Esophagus (tissue), 2 donors: ENCODE measurements around the gene ZBTB32. TPM values are rescaled to one million over a fixed set of nuclear protein-coding genes. Genes with fewer than 3 reads are reported as not detected.

Experiments
- H3K27ac ChIP-seq, 2 donors: one replicate each; pipeline ENCODE4 v1.5.1; 2013; ENCODE audit warnings: low read depth in 2 of 2, mild to moderate bottlenecking in 2 of 2, inconsistent platforms in 1 of 2, low read length in 1 of 2, moderate library complexity in 1 of 2
- H3K27me3 ChIP-seq, 2 donors: one replicate each; pipeline ENCODE4 v1.6.1; 2013; ENCODE audit warnings: low read length in 2 of 2, control low read depth in 1 of 2, mild to moderate bottlenecking in 1 of 2; ENCODE audit not compliant: insufficient read depth in 2 of 2, control insufficient read depth in 1 of 2
- H3K36me3 ChIP-seq, 2 donors: one replicate each; pipeline ENCODE4 v1.6.1; 2013; ENCODE audit warnings: low read length in 1 of 2; ENCODE audit not compliant: control insufficient read depth in 2 of 2, insufficient read depth in 2 of 2
- H3K4me1 ChIP-seq, 2 donors: one replicate each; pipeline ENCODE4 v1.6.1; 2013; ENCODE audit warnings: low read length in 1 of 2; ENCODE audit not compliant: control insufficient read depth in 2 of 2, insufficient read depth in 2 of 2
- H3K4me3 ChIP-seq, 2 donors: one replicate each; pipeline ENCODE4 v1.5.1; 2013; ENCODE audit warnings: low read length in 2 of 2, mild to moderate bottlenecking in 2 of 2, low read depth in 1 of 2, moderate library complexity in 1 of 2
- H3K9me3 ChIP-seq, 2 donors: one replicate each; pipeline ENCODE4 v1.6.1; 2013; ENCODE audit warnings: mild to moderate bottlenecking in 2 of 2, low read depth in 1 of 2, low read length in 1 of 2, moderate library complexity in 1 of 2; ENCODE audit not compliant: control insufficient read depth in 2 of 2, insufficient read depth in 1 of 2
- WGBS, 2 donors: extraction: QIAGEN DNeasy Blood & Tissue Kit; methylation state at CpG; one replicate each; pipeline ENCODE4 v1.1.7; 2013; 5-methylcytosine and 5-hydroxymethylcytosine counted together
- polyA plus RNA-seq, 2 donors: library from polyadenylated mRNA; stranded (reverse); fragments of 200-250 nt; gene quantifications; one replicate each; pipeline ENCODE4 v1.2.3, GENCODE V29; 2013
- donor health status: healthy with polysubstance abuse.
- donor health status: Bipolar disorder and iron deficiency.

ZBTB32 gene
- polyA plus RNA-seq, 2 donors = 0.07 to 0.18 TPM

DNA sequence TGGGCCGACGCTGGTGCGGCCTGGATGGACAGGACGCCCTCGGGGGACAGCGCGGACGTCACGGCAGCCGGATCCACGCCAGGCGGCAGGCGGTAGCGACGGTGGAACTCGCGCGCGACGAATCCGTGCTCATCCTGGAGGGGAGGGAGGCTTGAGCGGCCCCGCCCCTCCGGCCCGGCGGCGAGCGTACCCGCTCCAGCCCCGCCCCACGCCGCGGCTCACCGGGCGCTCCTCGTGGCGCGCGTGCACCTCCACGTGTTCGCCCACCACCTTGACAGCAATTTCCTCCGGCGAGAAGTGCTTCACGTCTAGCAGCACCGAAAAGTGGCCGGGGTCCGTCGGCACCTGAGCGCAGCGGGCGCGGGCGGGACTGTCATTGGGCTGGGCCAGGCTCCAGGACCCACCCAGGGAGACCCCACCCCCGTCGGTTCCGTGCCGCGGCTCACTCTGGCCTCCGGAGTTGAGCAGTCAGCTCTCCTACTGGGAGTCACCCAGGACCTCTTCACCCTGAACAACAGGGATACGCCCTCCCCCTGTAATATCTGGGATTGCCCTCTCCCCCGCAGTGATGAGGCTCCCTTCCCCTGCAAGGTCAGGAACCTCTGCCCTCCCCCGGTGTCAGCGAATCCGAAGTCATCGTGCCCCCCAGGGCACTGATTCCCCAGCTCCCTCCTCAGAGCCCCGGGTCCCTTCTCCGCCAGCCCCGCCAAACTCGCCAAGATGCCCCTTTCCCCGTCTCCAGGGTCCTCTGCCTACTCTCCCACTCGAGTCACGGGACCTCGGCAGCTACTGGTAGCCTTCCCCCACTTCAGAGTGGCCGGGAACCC lies 51.4 kb downstream of the ZBTB32 start:
- peaks cover 4 to 24% of the 10 kb centered on the region in 2 donors for H3K36me3 ChIP-seq
- peak overlapping the region; percentile 85 to 87 for H3K27ac ChIP-seq
- no peaks in the 10 kb centered on the region for H3K9me3 ChIP-seq
- 15 to 21% methylated on average over 52 to 74 of the region's 74 CpGs for WGBS, 2 donors
- H3K27me3 ChIP-seq = no peaks in the 10 kb centered on the region
- H3K4me1 ChIP-seq = peaks cover 0 to 22% of the 10 kb centered on the region in 2 donors
- H3K4me3 ChIP-seq = peak overlapping the region; percentile 8 to 39

DNA sequence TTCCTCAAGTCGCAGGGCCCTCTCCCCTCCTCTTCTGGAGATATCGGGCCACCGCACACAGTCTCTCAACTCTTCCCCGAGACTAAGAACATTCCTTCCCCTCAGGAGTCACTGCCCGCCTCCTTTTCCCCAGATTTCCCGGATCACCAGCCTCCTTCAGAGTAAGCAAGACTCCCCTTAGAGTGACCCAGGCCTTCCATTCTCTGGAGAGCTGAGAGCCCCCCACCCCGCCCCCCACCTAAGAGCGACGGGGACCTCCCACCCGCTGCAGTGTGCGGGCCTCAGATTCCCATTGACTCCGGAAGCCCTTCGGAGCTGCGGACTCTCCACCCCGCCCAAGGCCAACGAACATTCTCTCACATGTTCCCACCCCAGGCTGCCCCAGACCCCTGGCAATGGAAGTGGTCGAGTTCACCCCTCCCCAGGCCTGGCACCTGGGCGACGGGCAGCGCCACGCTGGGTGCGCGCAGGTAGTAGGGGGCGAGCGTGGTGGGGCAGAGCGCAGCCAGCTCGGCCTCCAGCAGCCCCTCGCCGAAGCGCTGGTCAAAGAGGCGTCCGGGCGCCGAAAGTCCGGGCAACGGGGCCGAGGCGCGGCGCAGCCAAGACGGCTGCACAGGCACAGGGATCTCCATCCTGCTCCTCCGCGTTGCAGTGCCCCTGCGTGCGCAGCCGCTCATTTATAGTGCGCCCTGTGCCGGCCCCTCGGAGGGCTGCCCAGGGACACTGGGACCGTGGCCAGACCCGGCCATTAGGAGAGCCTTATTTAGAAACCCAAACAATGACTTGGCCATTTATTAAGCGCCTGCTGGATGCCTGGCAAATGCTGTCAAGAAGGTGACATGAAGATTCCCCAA lies 52.2 kb downstream of the ZBTB32 start, which contains the start of gene HSPB6:
Gene HSPB6, minus strand, starts transcription at position 653 of the 854 bp plus-strand sequence. Its CDS starts 21 bp downstream, at position 632.
- Histone ChIP-seq H3K36me3 (peaks cover 4 to 24% of the 10 kb centered on the region in 2 donors), H3K4me3 (peak within 1 kb of the TSS; percentile 35 to 39), H3K27me3 (no peaks in the 10 kb centered on the region), H3K4me1 (peaks cover 0 to 22% of the 10 kb centered on the region in 2 donors), H3K27ac (peak within 1 kb of the TSS; percentile 85 to 87), H3K9me3 (no peaks in the 10 kb centered on the region)
- 19 to 25% methylated on average over 51 to 52 of the region's 52 CpGs for WGBS, 2 donors

DNA sequence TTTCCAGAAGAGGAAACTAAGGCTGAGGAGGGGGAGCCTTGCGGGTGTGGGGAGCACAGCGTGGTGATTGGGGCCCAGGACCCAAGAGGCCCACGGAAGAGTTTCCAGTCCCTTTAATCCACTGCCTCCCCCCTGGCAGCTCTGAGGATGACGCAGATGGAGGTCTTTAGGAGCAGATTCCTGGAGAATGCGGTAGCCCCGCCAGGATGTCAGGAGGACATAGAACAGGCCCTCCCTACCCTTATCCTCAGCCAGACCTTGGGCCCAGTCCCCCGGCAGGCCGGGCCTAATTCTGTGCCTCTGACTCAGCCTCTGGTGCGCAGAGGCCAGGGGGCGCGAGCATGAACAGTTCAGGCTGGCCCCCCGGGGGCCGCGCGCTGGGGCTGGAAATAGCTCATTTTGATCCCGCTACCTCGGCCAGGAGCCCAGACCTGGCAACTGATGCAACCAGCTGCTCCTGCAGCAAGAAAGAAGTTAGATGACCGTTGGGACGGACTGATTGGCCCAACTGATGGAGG lies 52.9 kb downstream of the ZBTB32 start:
- peak overlapping the region; percentile 21 to 39 for H3K4me3 ChIP-seq
- 5 to 6% methylated on average over 19 of the region's 19 CpGs for WGBS, 2 donors
- no peaks in the 10 kb centered on the region for H3K9me3 ChIP-seq
- peaks cover 4 to 23% of the 10 kb centered on the region in 2 donors for H3K36me3 ChIP-seq
- peak overlapping the region; percentile 85 to 87 for H3K27ac ChIP-seq
- H3K4me1 ChIP-seq = peaks cover 0 to 22% of the 10 kb centered on the region in 2 donors
- H3K27me3 ChIP-seq = no peaks in the 10 kb centered on the region

DNA sequence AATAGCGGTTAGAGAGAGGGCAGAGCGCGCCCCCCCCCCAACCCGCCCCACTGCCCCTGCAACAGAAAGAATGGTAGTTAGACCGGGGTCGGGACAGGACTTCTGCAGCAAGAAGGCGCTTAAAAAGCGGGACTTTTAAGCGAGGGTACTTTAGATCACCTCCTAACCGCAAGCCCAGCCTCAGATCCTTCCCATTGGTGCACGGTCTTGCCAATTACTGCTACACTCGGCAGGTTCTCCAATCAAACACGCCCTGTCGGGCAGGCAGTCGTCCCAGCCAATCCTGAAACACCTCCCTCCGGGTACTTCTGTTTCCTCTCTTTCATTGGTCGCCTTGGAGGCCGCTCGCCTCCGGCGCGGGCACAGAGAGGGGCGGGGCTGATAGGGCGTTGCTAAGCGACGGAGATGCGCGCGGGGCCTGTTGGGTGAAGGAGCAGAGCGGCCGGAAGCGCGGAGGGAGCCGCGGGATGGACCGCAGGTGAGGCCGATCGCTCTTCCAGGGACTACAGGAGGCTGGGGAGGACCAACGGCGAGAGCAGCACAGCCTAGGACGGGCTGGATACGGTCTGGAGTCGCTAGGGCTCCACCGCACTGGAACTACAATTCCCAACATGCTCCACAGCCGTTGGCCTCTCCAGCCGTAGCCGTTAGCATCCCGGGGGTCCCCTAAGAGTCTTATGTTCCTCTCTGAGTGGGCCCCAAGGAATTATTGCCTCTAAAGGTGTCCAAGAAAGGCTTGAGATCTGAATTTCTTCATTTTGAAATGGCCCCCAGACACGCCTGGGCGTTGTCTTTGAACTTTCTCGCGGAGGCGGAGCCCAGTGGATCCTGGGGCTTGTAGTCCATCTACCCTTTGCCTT lies 53.6 kb downstream of the ZBTB32 start, which contains the start of gene PROSER3:
Gene PROSER3, plus strand, starts transcription at position 428 of the 860 bp plus-strand sequence. Its CDS starts 40 bp downstream, at position 468.
- H3K36me3 ChIP-seq = peaks cover 4 to 17% of the 10 kb centered on the region in 2 donors
- H3K4me1 ChIP-seq = peaks cover 0 to 22% of the 10 kb centered on the region in 2 donors
- H3K4me3 ChIP-seq = peak within 1 kb of the TSS; percentile 82 to 92
- H3K27ac ChIP-seq = peak within 1 kb of the TSS; percentile 92 to 99
- no peaks in the 10 kb centered on the region for H3K9me3 ChIP-seq
- H3K27me3 ChIP-seq = no peaks in the 10 kb centered on the region
- WGBS, 2 donors = 0 to 1% methylated on average over 52 to 53 of the region's 53 CpGs

DNA sequence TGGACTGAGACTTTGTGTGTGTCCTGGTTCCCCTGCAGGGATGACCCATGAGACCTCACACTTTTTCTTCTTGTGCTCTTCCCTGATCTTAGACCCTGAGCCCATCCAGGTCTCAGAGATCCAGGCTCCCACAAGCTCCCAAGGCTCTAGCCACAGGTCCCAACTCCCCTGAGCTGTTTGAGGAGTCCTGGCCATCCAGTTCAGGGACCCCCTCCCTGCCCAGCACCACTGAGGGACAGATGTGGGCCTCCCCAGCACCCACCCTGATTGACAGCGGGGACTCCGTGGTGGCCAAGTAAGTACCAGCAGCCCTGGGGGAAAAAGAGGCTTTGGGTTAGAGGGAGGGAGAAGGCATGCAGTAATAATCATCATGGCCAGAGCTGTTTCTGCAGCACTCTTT lies 55.3 kb downstream of the ZBTB32 start:
- WGBS, 2 donors = 93 to 94% methylated on average over 2 of the region's 2 CpGs
- peaks cover 0 to 22% of the 10 kb centered on the region in 2 donors for H3K4me1 ChIP-seq
- peaks cover 0 to 6% of the 10 kb centered on the region in 2 donors for H3K36me3 ChIP-seq
- H3K4me3 ChIP-seq = no peak overlapping the region
- no peaks in the 10 kb centered on the region for H3K9me3 ChIP-seq
- H3K27me3 ChIP-seq = no peaks in the 10 kb centered on the region
- no peak overlapping the region for H3K27ac ChIP-seq

DNA sequence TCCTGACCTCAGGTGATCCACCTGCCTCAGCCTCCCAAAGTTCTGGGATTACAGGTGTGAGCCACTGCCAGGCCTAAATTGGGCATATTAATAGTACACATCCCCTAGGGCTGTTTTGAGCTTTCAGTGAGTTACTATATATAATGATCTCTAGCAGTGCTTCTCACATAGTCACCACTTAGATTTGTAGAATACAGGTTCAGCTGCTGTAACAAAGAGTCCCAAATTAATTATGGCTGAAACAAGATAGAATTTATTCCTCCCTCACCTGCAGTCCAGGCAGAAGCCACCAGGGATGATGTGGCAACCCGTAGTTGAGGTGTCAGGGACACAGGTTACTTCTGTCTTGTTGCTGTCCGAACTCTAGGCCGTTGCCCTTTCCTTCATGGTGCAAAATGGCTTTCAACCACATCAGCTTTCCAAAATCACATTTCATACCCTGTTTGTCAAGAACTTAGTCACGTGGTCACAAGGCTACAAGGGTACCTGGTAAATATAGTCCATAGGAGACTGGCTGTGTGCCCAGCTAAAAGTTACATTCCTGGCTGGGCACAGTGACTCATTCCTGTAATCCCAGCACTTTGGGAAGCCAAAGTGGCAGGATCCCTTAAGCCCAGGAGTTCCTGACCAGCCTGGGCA lies 56.5 kb downstream of the ZBTB32 start:
- H3K36me3 ChIP-seq = peaks cover 1 to 11% of the 10 kb centered on the region in 2 donors
- no peak overlapping the region for H3K4me3 ChIP-seq
- no peaks in the 10 kb centered on the region for H3K9me3 ChIP-seq
- peaks cover 0 to 15% of the 10 kb centered on the region in 2 donors for H3K4me1 ChIP-seq
- H3K27me3 ChIP-seq = no peaks in the 10 kb centered on the region
- no peak overlapping the region for H3K27ac ChIP-seq
- WGBS, 2 donors = 93 to 95% methylated on average over 4 of the region's 4 CpGs

DNA sequence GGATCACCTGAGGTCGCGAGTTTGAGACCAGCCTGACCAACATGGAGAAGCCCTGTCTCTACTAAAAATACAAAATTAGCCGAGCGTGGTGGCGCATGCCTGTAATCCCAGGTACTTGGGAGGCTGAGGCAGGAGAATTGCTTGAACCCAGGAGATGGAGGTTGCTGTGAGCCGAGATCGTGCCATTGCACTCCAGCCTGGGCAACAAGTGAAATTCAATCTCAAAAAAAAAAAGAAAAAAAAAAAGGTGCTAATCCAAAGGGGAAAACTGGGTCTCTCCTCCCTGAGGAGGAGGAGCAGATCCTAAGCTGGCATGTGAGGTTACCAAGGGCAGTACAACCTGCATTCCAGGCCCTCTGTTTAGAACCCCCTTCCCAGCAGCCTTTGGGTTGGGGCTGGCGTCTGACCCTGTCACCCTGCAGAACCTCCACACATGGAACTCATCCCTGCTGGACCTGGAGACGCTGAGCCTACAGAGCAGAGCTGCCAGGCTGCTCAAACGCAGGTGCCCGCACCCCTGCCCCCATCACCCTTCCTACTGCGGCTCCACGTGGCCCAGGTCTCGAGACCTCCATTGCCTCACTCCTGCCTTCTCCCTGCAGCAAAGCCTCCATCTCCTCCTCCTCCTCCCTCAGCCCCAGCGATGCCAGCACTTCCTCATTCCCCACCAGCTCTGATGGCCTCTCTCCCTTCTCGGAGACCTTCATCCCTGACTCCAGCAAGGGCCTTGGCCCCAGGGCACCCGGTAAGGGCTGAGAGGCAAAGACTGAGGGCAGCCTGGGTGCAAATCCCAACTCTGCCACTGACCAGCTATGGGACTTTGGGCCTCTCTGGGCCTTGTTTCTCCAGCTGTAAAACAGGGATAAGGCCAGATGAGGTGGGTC lies 60.3 kb downstream of the ZBTB32 start:
- 91 to 95% methylated on average over 17 of the region's 17 CpGs for WGBS, 2 donors
- Histone ChIP-seq H3K27ac (no peak overlapping the region), H3K27me3 (no peaks in the 10 kb centered on the region), H3K36me3 (peaks cover 3 to 16% of the 10 kb centered on the region in 2 donors), H3K9me3 (no peaks in the 10 kb centered on the region), H3K4me3 (no peak overlapping the region), H3K4me1 (no peaks in the 10 kb centered on the region)
